CD14-positive monocyte (primary cell): ENCODE measurements around the gene ECHDC1. TPM values are rescaled to one million over a fixed set of nuclear protein-coding genes. Genes with fewer than 3 reads are reported as not detected.

Source experiments
- DNase-seq, 3 donors: peaks; one replicate each; pipeline ENCODE4 v3.0.0-alpha.2; 2011 to 2022
- H2AFZ ChIP-seq: 2 replicates; pipeline ENCODE4 v1.6.0; 2012; ENCODE audit warnings: mild to moderate bottlenecking, low read depth, low read length, inconsistent platforms; ENCODE audit not compliant: insufficient read depth, poor library complexity, severe bottlenecking
- H3K27ac ChIP-seq, 2 donors: 1 replicate in 1 of 2; 2 replicates in 1 of 2; pipeline ENCODE4 v1.5.1; 2012 to 2013; ENCODE audit warnings: low read length in 2 of 2, control low read depth in 1 of 2, inconsistent platforms in 1 of 2, low read depth in 1 of 2, mild to moderate bottlenecking in 1 of 2
- H3K27me3 ChIP-seq, 2 donors: one replicate each; pipeline versions ENCODE4 v1.6.0 to v1.6.1; 2011 to 2013; ENCODE audit warnings: low read length in 2 of 2; ENCODE audit not compliant: control insufficient read depth in 2 of 2, insufficient read depth in 2 of 2
- H3K36me3 ChIP-seq, 2 donors: replicated peaks in 1 of 2; 1 replicate in 1 of 2; 2 replicates in 1 of 2; pipeline versions ENCODE4 v1.5.1 to v1.6.1; 2012 to 2013; ENCODE audit warnings: low read length in 2 of 2, control low read depth in 1 of 2, inconsistent platforms in 1 of 2, mild to moderate bottlenecking in 1 of 2; ENCODE audit not compliant: insufficient read depth in 2 of 2, control insufficient read depth in 1 of 2
- H3K4me1 ChIP-seq, 2 donors: 1 replicate in 1 of 2; 2 replicates in 1 of 2; pipeline versions ENCODE4 v1.5.1 to v1.6.1; 2012 to 2013; ENCODE audit warnings: low read length in 2 of 2, control low read depth in 1 of 2, inconsistent platforms in 1 of 2, mild to moderate bottlenecking in 1 of 2, moderate library complexity in 1 of 2; ENCODE audit not compliant: insufficient read depth in 2 of 2, control insufficient read depth in 1 of 2
- H3K4me2 ChIP-seq: replicated peaks from 2 replicates; pipeline ENCODE3; 2012; ENCODE audit warnings: low read length, moderate library complexity, mild to moderate bottlenecking; ENCODE audit not compliant: poor library complexity, severe bottlenecking; ENCODE audit errors: extremely low read depth
- H3K4me3 ChIP-seq, 3 experiments: fragments of 200-600 bp in 1 of 3; sonication (generic) in 1 of 3; replicated peaks in 1 of 3; 1 replicate in 2 of 3; 2 replicates in 1 of 3; pipeline ENCODE4 v1.5.1; 2011 to 2013; ENCODE audit warnings: low read length in 3 of 3, mild to moderate bottlenecking in 3 of 3, control low read depth in 2 of 3, low read depth in 2 of 3, inconsistent platforms in 1 of 3, moderate library complexity in 1 of 3
- H3K79me2 ChIP-seq: 2 replicates; pipeline ENCODE4 v1.6.0; 2012; ENCODE audit warnings: mild to moderate bottlenecking, control low read depth, inconsistent platforms, low read length, moderate library complexity; ENCODE audit not compliant: insufficient read depth
- H3K9ac ChIP-seq: 2 replicates; pipeline ENCODE4 v1.6.0; 2017; ENCODE audit warnings: low read length, mild to moderate bottlenecking; ENCODE audit not compliant: insufficient read depth, poor library complexity, severe bottlenecking
- H3K9me3 ChIP-seq, 2 donors: replicated peaks in 1 of 2; 1 replicate in 1 of 2; 2 replicates in 1 of 2; pipeline versions ENCODE4 v1.5.1 to v1.6.1; 2012 to 2013; ENCODE audit warnings: low read length in 2 of 2, control low read depth in 1 of 2; ENCODE audit not compliant: control insufficient read depth in 1 of 2, insufficient read depth in 1 of 2
- H4K20me1 ChIP-seq: 2 replicates; pipeline ENCODE4 v1.6.0; 2012; ENCODE audit warnings: mild to moderate bottlenecking, low read length, control low read depth, moderate library complexity; ENCODE audit not compliant: insufficient read depth
- H3K27ac Mint-ChIP-seq, 7 donors: one replicate each; pipeline ENCODE4 v1.8.0; 2020; ENCODE audit warnings: mild to moderate bottlenecking in 7 of 7, mixed read lengths in 7 of 7, moderate library complexity in 6 of 7, inconsistent platforms in 2 of 7
- H3K27me3 Mint-ChIP-seq, 3 donors: one replicate each; pipeline ENCODE4 v1.8.0; 2021 to 2022; ENCODE audit warnings: low read depth in 3 of 3, mild to moderate bottlenecking in 3 of 3, mixed read lengths in 3 of 3, moderate library complexity in 3 of 3, inconsistent platforms in 1 of 3
- H3K36me3 Mint-ChIP-seq, 2 donors: one replicate each; pipeline ENCODE4 v1.8.0; 2020; ENCODE audit warnings: mixed read lengths in 2 of 2, inconsistent platforms in 1 of 2, mild to moderate bottlenecking in 1 of 2
- H3K4me1 Mint-ChIP-seq: one replicate; pipeline ENCODE4 v1.8.0; 2020; ENCODE audit warnings: mild to moderate bottlenecking, mixed read lengths
- H3K4me3 Mint-ChIP-seq, 2 donors: one replicate each; pipeline ENCODE4 v1.8.0; 2020; ENCODE audit warnings: mild to moderate bottlenecking in 2 of 2, mixed read lengths in 2 of 2, moderate library complexity in 1 of 2
- H3K9me3 Mint-ChIP-seq, 7 donors: one replicate each; pipeline ENCODE4 v1.8.0; 2020 to 2022; ENCODE audit warnings: mixed read lengths in 7 of 7, mild to moderate bottlenecking in 6 of 7, moderate library complexity in 6 of 7, inconsistent platforms in 2 of 7
- WGBS: methylation state at CpG from one replicate; pipeline ENCODE4 v1.1.5; 2013; ENCODE audit warnings: missing lambda C conversion rate; ENCODE audit not compliant: insufficient coverage; 5-methylcytosine and 5-hydroxymethylcytosine counted together
- intact Hi-C, 2 donors: fragments of 100-400 bp; cut with micrococcal nuclease; formaldehyde crosslinking; loops; one replicate each; pipeline versions ENCODE4 v1.15.0 to v1.15.1; 2023
- polyA plus RNA-seq, 3 donors: library from polyadenylated mRNA; depleted of rRNA in 1 of 3; unstranded in 2 of 3; stranded (reverse) in 1 of 3; fragments of 300-500 nt in 2 of 3; fragments of >200 nt in 1 of 3; fragmentation: Illumina TruSeq in 2 of 3; gene quantifications; 1 replicate in 2 of 3; 2 replicates in 1 of 3; pipeline ENCODE4 v1.2.3, GENCODE V29; 2012 to 2021
- TF ChIP-seq, protein P1 (sequence below): fragments of 200-600 bp; IDR thresholded peaks from one replicate; pipeline ENCODE4 v1.8.0; 2022; ENCODE audit warnings: antibody characterized with exemption, mild to moderate bottlenecking

The ECHDC1 gene
- polyA plus RNA-seq, 3 donors = 36.4 to 104 (median 102) TPM

DNA sequence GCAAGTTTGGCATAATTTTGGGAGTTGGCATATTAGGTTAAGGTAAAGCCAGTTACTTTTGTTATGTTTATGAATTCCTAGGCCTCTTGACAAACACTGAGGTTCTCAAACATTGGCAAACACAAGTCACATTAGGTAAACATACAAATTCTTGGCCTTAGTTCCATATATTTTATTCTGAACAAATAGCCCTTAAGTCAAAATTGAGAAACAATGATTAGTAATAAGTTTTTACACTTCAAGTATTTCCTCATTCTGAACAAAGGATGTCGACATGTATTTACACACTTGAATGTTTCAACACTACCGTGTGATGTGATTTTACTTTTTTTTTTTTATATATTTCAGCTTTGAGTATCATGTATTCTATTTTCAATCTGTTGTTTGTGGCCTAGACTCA lies 3.8 kb upstream of the ECHDC1 start:
- Mint-ChIP-seq H3K27ac (peak overlapping the region; percentile 92 to 98 (median 95)), H3K4me1 (peaks cover 53% of the 10 kb centered on the region), H3K4me3 (peak overlapping the region in 1 of 2 donors; percentile 46), H3K9me3 (peaks cover 0 to 11% (median 1%) of the 10 kb centered on the region in 7 donors), H3K27me3 (peaks cover 0 to 1% (median 0%) of the 10 kb centered on the region in 3 donors), H3K36me3 (peaks cover 6 to 11% of the 10 kb centered on the region in 2 donors)
- H2AFZ ChIP-seq = no peak overlapping the region
- peak; percentile 76 to 94 (median 88) for DNase-seq
- intact Hi-C loops = loop anchor here in 1 of 2 donors (10.0 kb wide), 1 partner anchor 82 kb away; the partner anchor contains the start of gene RNF146
- no peaks in the 10 kb centered on the region for H3K27me3 ChIP-seq
- H3K4me3 ChIP-seq = peak overlapping the region in 1 of 3 experiments; percentile 47
- TF ChIP-seq, protein P1, sequence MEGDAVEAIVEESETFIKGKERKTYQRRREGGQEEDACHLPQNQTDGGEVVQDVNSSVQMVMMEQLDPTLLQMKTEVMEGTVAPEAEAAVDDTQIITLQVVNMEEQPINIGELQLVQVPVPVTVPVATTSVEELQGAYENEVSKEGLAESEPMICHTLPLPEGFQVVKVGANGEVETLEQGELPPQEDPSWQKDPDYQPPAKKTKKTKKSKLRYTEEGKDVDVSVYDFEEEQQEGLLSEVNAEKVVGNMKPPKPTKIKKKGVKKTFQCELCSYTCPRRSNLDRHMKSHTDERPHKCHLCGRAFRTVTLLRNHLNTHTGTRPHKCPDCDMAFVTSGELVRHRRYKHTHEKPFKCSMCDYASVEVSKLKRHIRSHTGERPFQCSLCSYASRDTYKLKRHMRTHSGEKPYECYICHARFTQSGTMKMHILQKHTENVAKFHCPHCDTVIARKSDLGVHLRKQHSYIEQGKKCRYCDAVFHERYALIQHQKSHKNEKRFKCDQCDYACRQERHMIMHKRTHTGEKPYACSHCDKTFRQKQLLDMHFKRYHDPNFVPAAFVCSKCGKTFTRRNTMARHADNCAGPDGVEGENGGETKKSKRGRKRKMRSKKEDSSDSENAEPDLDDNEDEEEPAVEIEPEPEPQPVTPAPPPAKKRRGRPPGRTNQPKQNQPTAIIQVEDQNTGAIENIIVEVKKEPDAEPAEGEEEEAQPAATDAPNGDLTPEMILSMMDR = no peak
- peak overlapping the region in 1 of 2 donors; percentile 87 for H3K27ac ChIP-seq
- H3K79me2 ChIP-seq = peaks cover 49% of the 10 kb centered on the region
- H3K36me3 ChIP-seq = no peaks in the 10 kb centered on the region
- H3K9me3 ChIP-seq = no peaks in the 10 kb centered on the region
- H3K4me1 ChIP-seq = peaks cover 54 to 58% of the 10 kb centered on the region in 2 donors
- no peaks in the 10 kb centered on the region for H4K20me1 ChIP-seq
- no CpG with 5 or more reads among the region's 2 CpGs for WGBS
- peak overlapping the region; percentile 45 for H3K4me2 ChIP-seq
- no peak overlapping the region for H3K9ac ChIP-seq

DNA sequence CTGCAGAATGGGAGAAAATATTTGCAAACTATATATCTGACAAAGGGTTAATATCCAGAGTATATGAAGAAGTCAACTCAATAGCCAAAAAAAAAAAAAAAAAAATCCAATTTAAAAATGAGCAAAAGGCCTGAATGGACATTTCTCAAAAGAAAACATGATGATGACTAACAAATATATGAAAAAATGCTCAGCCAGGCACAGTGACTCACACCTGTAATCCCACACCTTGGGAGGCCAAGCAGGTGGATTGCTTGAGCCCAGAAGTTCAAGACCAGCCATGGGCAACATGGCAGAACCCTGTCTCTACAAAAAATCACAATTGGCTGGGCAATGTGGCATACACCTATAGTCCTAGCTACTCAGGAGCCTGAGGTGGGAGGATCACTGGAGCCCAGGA lies 2.1 kb upstream of the ECHDC1 start:
- Histone ChIP-seq H3K4me2 (no peak overlapping the region), H3K9ac (no peak overlapping the region), H3K79me2 (peaks cover 59% of the 10 kb centered on the region), H3K36me3 (no peaks in the 10 kb centered on the region), H2AFZ (no peak overlapping the region), H3K27me3 (no peaks in the 10 kb centered on the region), H3K4me1 (peaks cover 66 to 70% of the 10 kb centered on the region in 2 donors), H3K27ac (peak overlapping the region; percentile 75 to 98), H3K9me3 (no peaks in the 10 kb centered on the region), H3K4me3 (no peak overlapping the region), H4K20me1 (peaks cover 5% of the 10 kb centered on the region)
- Mint-ChIP-seq H3K4me1 (peaks cover 47% of the 10 kb centered on the region), H3K36me3 (peaks cover 3 to 15% of the 10 kb centered on the region in 2 donors), H3K27ac (peak overlapping the region; percentile 42 to 95 (median 81)), H3K27me3 (no peaks in the 10 kb centered on the region), H3K9me3 (peaks cover 0 to 11% (median 0%) of the 10 kb centered on the region in 7 donors), H3K4me3 (no peak overlapping the region)
- intact Hi-C loops = loop anchor here in 1 of 2 donors (10.0 kb wide), 1 partner anchor 81 kb away; the partner anchor contains the start of gene RNF146
- TF ChIP-seq, protein P1 = no peak
- DNase-seq = no peak
